HG03571 (cell line): Measurements from ENCODE around the gene TIAM2.
"Not testable (repeated sequence)": the region's sequence is repeated elsewhere in the genome, so short reads cannot be mapped to it uniquely, and the experiment has no call there.

Experiments
- ATAC-seq: cut with Tn5 transposase; IDR thresholded peaks from one replicate; pipeline ENCODE4 v1.9.1; 2021; ENCODE audit not compliant: unreplicated experiment

TIAM2 gene

DNA sequence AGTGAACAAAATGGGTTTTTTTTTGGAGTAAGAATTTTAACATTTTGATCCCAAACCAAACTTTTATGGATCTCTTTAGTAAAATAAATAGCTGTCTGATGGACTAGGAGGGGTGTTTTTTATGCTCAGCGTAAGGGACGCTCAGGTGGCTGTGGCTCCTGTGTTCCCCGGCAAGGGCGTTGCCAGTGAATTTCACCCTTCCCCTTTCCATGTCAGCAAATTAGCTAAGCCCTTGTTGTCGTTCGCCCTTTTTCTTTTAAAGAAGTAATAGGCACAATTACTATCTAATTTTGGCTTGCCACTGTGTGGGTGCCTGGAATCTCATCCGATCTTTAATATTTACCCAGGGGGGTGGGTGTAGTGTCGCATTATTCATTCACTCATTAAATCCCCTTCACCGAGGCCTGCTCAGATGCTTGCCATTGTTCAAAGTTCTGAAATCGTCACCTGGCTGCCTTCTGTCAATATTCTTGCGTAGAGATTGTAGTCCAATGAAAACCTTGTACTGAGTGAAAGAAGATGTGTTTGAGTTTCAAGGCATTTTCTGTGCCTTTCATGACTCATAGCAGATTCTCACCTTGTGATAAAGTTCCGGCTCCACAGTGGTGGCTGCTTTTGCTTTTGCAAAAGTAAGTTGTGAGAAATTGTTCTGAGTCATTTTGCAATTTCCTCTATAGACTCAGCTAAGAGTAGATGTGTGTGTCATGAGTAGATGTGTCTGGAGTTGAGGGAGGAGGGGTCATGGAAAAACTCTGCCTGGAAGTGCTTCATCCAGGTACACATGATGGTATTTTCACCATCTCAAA is 228.7 kb downstream of the TIAM2 start:
- peak; percentile 98 for ATAC-seq

DNA sequence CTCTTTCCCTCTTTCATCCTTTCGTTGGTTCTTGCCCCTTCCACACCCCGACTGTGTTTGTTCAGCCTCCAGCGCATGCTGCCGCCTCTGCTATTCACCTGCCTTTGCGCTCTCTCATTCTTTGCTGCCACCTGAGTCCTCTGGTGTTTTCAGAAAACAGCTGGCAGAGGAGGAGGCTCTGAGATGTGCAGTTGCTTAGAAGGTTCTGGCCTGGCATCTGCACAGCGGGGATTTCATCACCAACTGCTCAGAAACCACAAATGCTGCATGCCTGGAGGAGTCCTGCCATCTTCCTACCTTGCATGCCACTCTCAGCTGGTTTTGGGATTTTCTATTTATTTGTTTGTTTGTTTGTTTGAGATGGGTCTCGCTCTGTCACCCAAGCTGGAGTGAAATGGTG is 229.5 kb downstream of the TIAM2 start:
- no peak for ATAC-seq

- no peak for ATAC-seq
These were observed 231.9 kb downstream of the TIAM2 start for GRCh38 chr6:155227046-155227445.

GRCh38 chr6:155228546-155229166 is 233.5 kb downstream of the TIAM2 start:
- ATAC-seq, result no peak

DNA sequence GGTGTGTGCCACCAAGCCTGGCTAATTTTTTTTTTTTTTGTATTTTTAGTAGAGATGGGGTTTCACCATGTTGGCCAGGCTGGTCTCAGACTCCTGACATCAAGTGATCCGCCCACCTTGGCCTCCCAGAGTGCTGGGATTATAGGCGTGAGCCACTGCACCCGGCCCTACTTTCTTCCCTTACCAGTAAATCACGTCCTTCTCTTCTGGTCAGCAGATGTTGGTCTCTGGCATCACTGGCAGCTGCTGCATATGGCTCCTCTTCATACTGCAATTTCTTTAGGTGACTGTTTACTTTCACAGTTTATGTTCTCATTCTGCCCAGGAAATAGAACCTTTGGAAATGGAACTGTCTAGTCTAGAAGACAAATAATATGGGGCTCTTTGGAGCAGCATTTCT is 235.9 kb downstream of the TIAM2 start:
- ATAC-seq, result not testable (repeated sequence)

- no peak for ATAC-seq
These were observed 237.7 kb downstream of the TIAM2 start for GRCh38 chr6:155232848-155233247.

DNA sequence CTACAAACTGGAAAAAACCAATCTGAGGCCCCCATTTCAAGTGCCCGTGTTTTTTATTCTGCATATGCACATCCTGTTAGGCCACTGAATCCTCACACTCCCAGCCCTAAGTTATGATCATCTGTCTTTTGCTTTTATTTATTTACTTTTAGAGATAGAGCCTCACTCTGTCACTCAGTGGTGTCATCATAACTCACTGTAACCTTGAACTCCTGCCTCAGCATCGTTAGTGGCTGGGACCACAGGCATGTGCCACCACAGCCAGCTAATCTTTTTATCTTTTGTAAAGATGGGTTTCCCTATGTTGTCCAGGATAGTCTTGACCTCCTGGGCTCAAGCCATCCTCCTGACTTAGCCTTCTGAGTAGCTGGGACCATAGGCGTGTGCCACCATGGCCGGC is 239.1 kb downstream of the TIAM2 start:
- no peak for ATAC-seq

DNA sequence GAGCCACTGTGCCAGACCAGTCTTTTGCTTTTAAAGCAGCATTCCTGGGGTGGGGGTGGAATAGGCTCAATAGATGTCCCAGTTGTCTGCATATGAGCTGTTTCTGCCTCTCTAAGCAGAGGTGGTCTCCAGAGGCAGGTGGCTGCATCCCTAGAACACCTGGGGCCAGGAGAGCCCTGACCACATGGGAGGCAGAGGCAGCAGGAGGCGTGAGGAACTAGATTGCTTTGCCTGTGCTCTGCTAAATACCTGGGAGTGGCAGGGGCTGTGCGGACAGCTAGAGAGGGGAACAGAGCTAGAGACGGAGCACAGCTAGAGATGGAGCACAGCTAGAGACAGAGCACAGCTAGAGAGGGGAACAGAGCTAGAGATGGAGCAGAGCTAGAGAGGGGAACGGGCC is 239.6 kb downstream of the TIAM2 start:
- ATAC-seq, result no peak

DNA sequence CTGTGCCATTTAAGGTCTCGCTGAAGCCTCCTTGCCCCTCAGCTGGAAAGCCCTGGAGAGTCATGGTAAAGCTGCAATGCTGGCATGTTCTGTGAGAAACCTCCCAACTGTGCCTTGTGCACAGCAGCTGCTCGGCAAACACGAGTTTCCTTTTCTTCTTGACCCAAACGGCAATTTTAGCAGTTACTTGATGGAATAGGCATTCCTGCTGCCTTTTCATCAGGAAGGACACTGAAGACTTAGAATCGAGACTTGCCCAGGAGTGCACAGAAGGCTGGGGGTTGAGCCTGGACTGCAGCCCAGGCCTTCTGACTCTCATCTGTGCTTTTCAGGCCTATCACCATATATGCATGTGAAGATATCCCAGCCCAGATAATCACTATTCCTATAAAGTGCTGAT is 240.0 kb downstream of the TIAM2 start:
- ATAC-seq, result no peak

- no peak for ATAC-seq
These were observed 242.5 kb downstream of the TIAM2 start for GRCh38 chr6:155237613-155238012.

GRCh38 chr6:155240905-155241600 is 245.9 kb downstream of the TIAM2 start:
- no peak for ATAC-seq

GRCh38 chr6:155241966-155242365 is 246.9 kb downstream of the TIAM2 start:
- no peak for ATAC-seq

GRCh38 chr6:155244434-155244833 is 249.3 kb downstream of the TIAM2 start:
- ATAC-seq, result no peak

- ATAC-seq, result no peak
These were observed 250.1 kb downstream of the TIAM2 start for GRCh38 chr6:155245193-155245592.

- ATAC-seq, result no peak
These were observed 250.7 kb downstream of the TIAM2 start for GRCh38 chr6:155245831-155246230.

DNA sequence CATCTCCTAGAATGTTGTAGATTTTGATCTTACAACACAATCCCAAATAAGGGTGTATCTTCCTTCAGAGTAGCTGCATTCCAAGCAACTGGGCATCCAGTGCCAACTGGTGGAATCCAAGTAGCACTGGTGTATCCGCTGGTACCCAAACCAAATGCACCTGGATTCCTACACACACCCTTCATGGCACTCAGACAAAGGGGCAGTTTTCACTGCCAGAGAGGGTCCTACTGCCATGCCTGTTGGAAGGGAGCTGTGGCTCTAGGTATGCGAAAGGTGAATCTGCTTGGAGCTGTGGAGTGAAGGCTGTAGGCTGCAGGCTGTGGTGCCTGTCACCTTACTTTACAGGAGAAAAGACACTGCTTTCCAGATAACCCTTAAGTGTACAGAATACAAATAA is 251.7 kb downstream of the TIAM2 start:
- no peak for ATAC-seq

- no peak for ATAC-seq
These were observed 252.5 kb downstream of the TIAM2 start for GRCh38 chr6:155247618-155248007.

GRCh38 chr6:155248008-155249001 is 253.2 kb downstream of the TIAM2 start:
- ATAC-seq, result no peak

- ATAC-seq, result no peak
These were observed 255.7 kb downstream of the TIAM2 start for GRCh38 chr6:155250701-155251381.

GRCh38 chr6:155252581-155252980 is 257.5 kb downstream of the TIAM2 start:
- ATAC-seq, result no peak
